ENCODE results near the gene KLHL34.

- TF ChIP-seq CTCF (IDR thresholded peaks at IDR 0.05; ENCODE audit: insufficient read depth, low read depth, low read length), result no peak
- no peak for TF ChIP-seq EZH2 (IDR thresholded peaks at IDR 0.05; ENCODE audit: insufficient read depth, low read length)
These were observed 595 bp downstream of the KLHL34 start for GRCh38 chrX:21657318-21658151.
